NCI-H345 treated with DMSO at 0.1 percent for 48 hours (cell line): ENCODE measurements around the gene ZCCHC7.
"Not testable (repeated sequence)": the region's sequence is repeated elsewhere in the genome, so short reads cannot be mapped to it uniquely, and the experiment has no call there.

ENCODE experiments used
- DNase-seq: peaks from one replicate; lab custom pipeline; 2025; ENCODE audit not compliant: unreplicated experiment; lab: John Stamatoyannopoulos, UW

ZCCHC7 gene

DNA sequence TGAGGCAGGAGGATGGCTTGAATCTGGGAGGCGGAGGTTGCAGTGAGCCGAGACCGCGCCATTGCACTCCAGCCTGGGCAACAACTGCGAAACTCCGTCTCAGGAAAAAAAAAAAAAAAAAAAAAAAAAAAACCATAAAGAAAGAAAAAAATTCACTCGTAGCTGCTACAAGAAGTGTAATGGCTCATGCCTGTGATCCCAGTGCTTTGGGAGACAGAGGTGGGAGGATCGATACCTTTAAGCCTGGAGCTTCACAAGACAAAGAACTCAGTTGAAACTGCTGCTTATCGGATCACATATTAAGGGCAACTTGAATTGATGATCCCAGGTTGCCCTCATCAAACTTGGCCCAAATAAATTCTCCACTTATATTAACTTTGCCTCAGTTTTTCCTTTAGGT lies 1.0 kb upstream of the ZCCHC7 start:
- no peak for DNase-seq

DNA sequence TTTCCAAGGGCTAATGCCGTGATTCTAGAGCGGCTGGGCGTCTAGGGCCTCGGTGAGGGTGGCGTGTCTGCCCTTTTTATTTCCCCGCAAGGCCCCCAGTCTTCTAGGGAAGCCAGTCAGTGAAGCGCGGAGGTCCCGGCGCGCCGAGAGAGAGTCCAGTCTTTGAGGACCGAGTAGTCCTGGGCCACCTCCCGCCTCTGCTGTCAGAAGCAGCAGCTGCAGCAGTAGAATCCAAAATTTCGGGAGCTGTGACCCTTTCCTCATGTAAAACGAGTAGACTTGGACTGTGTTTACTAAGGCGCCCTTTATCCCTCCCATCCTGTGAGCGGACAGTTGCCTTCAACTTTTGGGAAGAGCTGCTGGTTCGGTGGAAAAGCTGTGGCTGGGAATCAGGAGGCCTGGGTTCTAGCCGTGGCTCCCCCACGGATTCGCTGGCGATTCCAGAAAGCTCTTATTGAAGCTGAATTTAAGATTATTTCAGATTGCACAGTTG lies 515 bp downstream of the ZCCHC7 start:
- DNase-seq, result not testable (repeated sequence)

DNA sequence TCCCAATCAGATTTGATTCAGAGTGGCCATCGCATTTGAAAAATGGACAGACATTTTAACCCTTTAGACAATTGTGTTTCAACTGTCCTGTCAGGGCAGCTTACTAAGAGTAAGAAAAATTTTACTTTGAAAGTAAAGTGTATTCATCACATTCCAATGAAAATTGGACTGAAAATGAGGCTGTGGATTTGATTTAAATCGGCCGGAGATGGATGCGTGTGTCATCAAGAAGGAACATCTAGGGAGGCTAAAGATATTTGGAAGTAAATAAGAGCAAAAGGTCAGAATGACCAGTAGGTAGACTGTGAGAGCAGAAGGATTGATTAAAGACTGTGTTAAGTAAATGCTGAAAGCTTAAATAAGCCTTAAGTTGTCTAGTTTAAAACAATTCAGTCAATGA lies 1.5 kb downstream of the ZCCHC7 start:
- no peak for DNase-seq

DNA sequence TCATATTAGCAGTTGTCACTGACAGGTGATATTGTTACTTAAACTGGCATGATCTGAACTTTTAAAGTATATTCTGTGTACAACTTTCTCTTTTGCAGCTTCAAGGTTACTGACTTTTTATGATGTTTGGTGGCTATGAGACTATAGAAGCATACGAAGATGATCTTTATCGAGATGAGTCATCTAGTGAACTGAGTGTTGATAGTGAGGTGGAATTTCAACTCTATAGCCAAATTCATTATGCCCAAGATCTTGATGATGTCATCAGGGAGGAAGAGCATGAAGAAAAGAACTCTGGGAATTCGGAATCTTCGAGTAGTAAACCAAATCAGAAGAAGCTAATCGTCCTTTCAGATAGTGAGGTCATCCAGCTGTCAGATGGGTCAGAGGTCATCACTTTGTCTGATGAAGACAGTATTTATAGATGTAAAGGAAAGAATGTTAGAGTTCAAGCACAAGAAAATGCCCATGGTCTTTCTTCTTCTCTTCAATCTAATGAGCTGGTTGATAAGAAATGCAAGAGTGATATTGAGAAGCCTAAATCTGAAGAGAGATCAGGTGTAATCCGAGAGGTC lies 5.9 kb downstream of the ZCCHC7 start:
- no peak for DNase-seq

DNA sequence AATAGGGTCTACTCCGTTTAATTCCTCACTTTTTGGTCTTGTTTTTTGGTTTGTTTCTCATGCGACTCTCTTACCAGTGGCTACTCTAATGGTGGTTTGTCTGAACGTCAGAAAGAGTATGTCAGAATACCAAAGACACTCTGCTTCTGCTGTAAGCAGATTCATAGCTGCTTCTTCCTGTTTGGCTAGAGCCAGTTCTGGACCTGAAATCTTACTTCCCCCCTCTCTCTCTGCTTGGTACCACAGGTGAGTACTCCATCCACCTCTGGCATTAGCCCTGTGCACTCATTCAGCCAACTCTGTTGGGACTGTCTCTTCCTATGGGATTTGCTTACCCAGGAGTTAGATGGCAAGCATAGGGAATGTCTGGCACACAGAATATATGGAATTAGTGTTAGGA lies 6.6 kb downstream of the ZCCHC7 start:
- DNase-seq, result no peak

DNA sequence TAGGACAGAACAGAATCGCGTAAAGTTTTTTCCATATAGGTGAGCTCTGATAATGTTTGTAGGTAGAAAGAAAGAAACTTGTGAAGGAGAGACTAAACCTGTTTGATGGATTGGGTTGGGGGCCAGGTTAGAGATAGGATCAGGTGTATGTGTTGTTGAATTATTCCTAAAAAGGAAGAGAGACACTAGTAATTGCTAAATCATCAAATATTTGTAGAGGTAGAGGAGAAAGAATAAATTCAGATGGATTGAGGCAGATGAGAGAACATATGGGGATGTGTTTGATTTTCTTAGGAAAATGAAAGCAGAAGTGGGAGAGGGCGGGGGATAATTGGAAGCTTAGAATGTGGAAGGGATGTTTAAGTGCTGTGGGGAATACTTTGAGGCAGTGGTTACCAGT lies 7.7 kb downstream of the ZCCHC7 start:
- no peak for DNase-seq

DNA sequence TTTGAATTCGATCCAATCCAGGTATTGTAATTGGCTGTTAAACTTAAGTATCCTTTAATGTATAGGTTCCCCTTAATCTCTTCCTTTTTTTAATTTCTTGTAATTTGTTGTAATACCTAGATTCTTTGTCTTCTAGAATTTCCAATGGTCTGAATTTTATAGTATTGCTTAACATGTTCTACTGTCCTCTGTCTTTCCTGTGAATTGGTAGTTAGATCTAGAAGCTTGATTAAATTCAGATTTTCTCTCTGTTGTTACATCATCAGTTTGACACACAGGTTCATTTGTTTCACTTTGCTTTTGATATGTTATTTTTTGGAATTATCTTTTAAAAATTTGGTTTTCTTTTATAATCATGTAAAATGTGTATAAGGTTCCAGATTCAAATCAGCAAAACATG lies 13.8 kb downstream of the ZCCHC7 start:
- DNase-seq, result no peak

DNA sequence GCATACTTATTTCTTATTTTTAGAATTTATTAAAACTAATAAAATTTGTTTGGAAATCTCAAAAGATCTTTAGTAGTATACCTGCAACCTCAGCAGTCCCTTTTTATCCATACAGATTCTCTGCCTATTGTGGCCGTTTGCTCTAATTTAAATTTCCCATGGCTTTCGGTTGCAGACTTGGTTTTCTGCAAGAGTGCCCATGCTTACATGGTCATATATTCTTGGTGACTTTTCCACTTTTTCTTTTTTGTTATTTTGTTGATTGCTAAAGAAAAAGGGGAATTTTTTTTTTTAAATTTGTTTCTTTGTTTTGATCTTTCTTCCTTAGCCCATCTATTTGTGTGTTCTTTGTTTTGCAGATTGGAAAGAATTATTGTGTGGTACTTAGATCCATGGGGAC lies 20.6 kb downstream of the ZCCHC7 start:
- no peak for DNase-seq

DNA sequence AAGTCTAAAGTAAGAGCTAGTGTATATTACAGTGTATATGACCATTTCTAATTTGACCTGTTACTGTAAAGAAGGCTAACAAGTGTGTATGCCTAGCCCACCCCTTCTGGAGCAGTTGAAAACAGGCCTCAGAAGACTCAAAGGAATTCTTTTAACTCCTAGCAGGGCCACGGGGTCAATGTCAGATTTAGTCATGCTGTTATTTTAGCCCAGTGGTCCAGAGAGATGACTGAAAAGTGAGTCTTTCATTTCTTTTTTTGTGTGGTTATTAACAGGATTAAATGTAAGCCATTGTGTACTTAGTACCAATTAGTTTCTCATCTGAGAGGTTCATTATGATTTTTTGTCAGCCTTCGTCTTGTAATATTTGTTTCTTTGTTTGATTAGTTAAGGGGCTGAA lies 24.4 kb downstream of the ZCCHC7 start:
- no peak for DNase-seq

DNA sequence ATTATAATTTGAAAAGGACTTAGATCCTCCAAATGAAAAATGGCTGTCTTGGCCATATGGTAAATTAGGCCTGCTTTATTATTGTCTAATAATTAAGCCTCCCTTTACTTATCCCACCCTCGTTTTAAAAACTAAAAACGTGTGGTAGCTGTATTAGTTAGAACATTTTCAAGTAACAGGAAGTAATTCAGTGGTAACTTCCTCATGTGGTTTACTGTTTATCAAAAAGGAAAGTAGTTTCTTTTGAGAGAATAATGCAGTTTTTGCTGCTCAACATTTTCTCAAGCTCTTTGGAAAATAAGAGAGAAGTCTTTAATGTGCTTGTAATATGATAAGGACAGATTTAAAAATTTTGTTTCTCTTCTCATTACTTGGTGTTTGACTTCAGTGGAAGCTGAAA lies 26.0 kb downstream of the ZCCHC7 start:
- DNase-seq, result no peak

DNA sequence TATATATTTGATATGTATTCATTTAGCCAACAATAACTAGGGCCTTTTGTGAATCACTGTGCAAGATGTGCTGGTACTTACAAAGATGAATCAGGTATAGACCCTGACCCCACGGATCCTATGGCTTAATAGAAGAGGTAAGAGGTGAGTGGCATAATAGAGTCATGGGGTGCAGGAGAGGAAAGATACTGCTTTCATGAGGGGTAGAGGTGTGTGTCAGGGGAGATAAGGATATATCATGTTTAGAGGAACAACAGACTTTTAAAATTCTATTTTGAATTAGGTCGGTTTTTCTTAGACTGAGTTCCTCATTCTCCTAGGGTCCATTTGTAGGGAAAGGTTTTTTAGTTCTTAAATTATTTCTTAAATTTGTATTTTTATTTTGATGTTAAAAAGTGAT lies 27.8 kb downstream of the ZCCHC7 start:
- no peak for DNase-seq

DNA sequence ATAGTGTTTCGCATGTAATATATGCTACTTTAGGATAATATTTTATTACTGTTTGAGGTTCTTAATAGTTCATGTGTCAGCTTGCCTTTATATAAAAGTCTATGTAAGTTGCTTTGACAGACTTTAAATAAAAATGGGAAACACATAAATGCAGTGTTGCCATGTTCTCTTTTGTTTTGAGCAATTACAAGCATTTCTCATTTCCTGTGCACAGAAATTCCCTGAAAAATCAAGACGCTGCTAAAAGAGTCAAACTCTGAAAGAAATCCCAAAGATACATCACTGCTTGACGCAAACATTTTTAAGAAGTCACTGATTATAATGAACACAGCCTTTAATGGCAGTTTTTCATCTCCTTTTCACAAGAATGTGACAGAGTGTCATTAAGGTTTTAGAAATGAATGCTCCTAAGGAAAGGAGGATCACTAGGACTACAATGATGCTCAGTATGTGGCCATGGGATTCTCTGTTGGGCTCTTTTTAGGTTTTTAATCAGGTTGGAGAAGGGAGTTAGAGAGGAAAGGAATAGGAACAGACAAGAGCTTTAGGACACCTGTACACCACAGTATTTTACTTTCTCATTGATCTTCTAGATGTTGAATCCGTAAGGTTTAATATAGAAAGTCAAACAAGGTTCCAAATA lies 29.4 kb downstream of the ZCCHC7 start:
- no peak for DNase-seq

DNA sequence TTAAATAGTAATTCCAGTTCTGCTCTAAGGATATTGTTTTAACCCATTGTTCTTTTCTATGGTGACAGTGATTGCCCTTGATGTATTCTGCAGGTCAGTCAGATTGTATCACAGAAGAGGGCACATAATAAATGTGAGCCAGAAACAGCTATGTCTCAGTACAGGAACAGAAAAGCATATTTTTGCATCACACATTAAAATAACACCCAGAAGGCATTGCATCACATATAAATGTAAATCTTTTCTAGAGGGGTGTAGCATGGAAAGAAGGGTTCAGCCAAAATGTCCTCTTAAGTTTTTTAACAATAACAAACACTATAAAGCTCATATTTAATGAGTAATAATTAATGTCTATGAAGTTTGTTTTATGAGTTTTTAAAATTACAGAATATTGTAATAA lies 30.0 kb downstream of the ZCCHC7 start:
- DNase-seq, result no peak

DNA sequence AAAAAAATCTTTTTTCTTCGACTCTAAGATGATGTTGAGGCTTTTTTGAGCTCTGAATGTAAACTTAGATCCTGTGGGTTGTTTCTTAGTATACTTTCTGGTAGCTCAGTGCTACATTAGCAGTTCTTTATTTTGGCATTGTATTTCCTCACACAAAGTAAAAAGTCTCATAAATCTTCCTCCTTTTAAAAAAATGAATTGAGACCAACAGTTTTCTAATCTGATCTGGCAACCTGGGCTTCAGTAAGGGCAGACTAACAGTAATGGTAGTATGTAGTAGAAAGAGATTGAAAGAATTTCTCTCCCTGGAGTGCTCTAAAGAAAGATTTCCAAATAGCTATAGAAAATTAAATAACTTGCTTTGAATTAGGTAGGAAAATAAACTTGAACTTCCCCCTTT lies 31.4 kb downstream of the ZCCHC7 start:
- DNase-seq, result no peak

DNA sequence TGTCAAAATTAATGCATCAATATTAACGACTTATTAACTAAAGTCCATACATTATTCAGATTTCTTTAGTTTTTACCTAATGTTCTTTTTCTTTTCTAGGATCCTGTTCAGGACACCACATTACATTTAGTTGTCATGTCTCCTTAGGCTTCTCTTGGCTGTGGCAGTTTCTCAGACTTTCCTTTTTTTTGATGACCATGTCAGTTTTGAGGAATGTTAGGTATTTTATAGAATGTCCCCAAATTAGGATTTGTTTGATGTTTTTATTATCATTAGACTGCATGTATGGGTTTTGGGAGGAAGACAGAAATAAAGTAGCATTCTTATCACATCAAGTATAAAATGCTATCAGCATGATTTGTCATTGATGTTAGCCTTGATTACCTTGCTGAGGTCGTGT lies 32.0 kb downstream of the ZCCHC7 start:
- no peak for DNase-seq

DNA sequence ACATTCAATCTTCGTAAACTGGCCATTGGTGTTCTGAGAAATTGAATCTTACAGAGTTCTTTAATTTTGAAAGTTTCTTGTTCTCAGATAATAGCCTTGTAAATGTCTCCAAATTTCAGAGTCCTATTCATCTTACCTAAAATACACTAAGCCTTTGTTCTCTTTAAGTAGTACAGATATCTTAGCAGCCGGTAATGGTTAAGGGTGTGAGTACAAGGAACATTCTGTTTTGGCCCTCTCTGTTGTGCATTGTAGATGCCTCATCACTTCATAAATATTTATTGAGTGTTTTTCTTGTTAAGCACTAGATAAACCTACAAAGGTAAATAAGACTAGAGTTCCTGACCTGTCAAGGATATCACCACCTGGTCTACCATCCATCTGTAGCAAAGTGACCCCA lies 35.2 kb downstream of the ZCCHC7 start:
- DNase-seq, result no peak

DNA sequence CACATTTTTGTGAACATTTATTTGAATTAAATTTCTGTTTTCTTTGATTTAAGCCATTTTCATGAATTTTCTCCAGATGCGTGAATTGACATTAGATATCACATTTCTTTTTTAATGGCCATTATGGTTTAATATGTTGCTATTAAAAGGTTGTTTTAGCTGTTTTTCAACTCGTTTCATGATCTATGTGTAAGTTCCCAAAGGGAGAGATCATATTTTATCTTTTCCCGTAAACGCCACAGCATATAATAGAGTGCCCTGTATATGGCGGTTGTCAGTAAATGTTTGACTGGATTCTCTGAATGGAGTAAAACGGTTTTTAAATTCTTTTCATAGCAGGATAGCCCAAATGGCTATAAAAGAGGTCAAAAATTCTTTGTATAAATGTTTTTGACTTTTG lies 35.8 kb downstream of the ZCCHC7 start:
- DNase-seq, result no peak

DNA sequence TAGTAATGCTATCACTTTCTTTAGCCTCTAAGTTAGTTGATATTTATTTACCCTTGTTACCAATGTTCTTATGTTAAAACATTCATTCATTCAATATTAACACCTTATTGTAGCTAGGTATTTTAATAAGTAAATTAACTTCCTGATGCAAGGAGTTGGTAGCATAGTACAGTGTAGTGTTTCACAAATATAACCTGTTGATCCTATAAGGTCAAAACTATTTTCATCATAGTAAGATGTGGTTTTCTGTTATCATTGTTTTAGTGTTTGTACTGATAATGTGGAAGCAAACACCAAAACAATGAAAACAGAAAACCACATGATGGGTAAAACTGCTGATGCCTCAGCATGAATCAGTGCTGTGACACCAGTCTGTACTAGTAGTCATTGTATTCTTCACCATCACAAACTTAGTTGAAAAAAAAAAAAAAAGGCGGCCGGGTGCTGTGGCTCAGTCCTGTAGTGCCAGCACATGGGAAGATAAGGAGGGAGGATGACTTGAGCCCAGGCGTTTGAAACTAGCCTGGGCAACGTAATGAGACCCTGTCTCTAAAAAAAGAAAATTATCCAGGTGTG lies 36.5 kb downstream of the ZCCHC7 start:
- no peak for DNase-seq

DNA sequence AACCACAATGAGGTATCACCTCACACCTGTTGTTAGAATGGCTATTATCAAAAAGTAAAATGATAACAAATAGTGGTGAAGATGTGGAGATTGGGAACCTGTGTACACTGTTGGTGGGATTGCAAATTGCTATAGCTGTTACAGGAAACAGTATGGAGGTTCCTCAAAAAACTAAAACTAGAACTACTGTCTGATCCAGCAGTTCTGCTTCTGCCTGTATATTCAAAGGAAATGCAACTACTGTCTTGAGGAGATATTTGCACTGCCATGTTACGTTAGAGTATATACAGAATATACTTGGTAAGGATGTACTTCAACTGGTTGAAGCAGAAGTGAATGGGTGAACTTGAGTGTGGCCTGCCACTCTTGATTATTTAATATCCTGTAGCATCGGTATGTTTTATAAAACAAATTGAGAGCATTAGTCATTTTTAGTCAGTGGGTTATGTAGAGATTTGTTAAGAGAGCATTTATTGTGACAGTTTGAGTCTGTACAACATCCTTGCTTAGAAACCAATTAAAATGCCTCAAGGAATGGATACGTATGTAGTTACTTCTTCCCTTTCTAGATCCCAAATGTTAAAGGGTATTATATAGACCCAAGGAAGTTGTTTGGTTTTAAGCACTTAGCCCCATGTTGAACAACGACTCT lies 37.5 kb downstream of the ZCCHC7 start:
- DNase-seq, result no peak

DNA sequence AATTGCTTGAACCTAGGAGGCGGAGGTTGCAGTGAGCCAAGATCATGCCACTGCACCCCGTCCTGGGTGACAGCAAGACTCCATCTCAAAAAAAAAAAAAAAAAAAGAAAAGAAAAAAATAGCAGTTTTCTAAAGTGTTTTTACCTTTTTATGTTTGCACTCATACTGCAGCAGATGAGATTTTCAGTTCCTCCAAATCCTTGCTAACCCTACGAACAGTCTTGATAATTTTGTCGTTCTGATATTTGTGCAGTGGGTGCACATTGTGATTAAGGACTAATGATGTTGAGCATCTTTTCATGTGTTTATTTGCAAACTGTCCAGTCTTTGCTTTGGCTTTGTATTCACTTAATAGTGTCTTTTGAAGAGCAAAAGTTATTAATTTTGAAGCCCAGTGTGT lies 42.9 kb downstream of the ZCCHC7 start:
- no peak for DNase-seq

DNA sequence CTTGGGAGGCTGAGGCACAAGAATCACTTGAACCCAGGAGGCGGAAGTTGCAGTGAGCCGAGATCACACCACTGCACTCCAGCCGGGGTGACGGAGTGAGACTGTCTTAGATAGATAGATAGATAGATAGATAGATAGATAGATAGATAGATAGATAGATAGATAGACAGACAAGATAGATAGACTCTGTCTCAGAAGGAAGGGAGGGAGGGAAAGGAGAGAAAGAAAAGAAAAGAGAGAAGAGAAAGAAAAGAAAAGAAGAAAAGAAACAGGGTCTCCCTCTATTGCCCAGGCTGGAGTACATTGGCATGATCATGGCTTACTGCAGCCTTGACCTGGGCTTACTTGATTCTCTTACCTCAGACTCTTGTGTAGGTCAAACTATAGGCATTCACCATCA lies 44.0 kb downstream of the ZCCHC7 start:
- DNase-seq, result not testable (repeated sequence)

DNA sequence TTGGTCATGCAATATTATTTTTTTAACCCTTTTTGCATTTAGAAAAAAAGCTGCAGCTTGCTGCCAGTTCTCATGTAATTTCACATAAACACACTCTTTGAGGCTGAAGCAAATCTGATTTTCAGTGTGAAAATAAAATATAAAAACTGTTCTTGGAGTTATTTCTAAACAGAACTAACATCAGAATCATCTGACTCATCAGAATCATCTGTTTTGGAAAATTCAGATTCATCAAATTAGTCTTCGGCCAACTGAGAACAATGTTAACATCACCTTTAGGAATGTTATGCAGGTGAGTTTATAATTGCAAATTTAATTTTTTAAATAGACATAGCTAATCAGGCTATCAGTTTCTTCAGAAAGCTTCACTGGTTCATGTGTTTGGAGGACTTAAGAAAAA lies 45.3 kb downstream of the ZCCHC7 start:
- DNase-seq, result no peak
